SK-N-SH treated with all-trans-retinoic acid at 6 μM for 48 hours (cell line): ENCODE results near the gene CMTM2.

ENCODE experiments used
- ATAC-seq: fragments of 200-7000 bp; cut with Tn5 transposase; 3 replicates; pipeline ENCODE4 v1.9.1; 2020; ENCODE audit warnings: mild to moderate bottlenecking, moderate library complexity
- BACH2 ChIP-seq: fragments of 250-450 bp; sonication (Bioruptor Pico); IDR thresholded peaks from 2 replicates; pipeline ENCODE4 v1.9.0; 2021; ENCODE audit warnings: mild to moderate bottlenecking, borderline replicate concordance
- CSDC2 ChIP-seq: fragments of 250-450 bp; sonication (Bioruptor Pico); IDR thresholded peaks from 2 replicates; pipeline ENCODE4 v1.5.0; 2020; ENCODE audit warnings: mild to moderate bottlenecking, moderate library complexity
- CSRNP3 ChIP-seq: fragments of 250-450 bp; sonication (Bioruptor Pico); IDR thresholded peaks from 2 replicates; pipeline ENCODE4 v1.5.1; 2021; ENCODE audit warnings: mild to moderate bottlenecking, moderate library complexity
- GLIS3 ChIP-seq: fragments of 250-450 bp; sonication (Bioruptor Pico); IDR thresholded peaks from 2 replicates; pipeline ENCODE4 v1.5.0; 2020; ENCODE audit warnings: mild to moderate bottlenecking, moderate library complexity
- ISL1 ChIP-seq: fragments of 250-450 bp; sonication (Bioruptor Pico); IDR thresholded peaks from 2 replicates; pipeline ENCODE4 v2.1.2; 2022; ENCODE audit warnings: mild to moderate bottlenecking, moderate library complexity
- OSR1 ChIP-seq: fragments of 250-450 bp; sonication (Bioruptor Pico); IDR thresholded peaks from 2 replicates; pipeline ENCODE4 v1.8.0; 2022; ENCODE audit warnings: moderate library complexity, mild to moderate bottlenecking, inconsistent platforms
- PATZ1 ChIP-seq: fragments of 250-450 bp; sonication (Bioruptor Pico); IDR thresholded peaks from 2 replicates; pipeline ENCODE4 v1.8.0; 2020; ENCODE audit warnings: mild to moderate bottlenecking, moderate library complexity, borderline replicate concordance
- POU6F1 ChIP-seq: fragments of 250-450 bp; sonication (Bioruptor Pico); IDR thresholded peaks from 2 replicates; pipeline ENCODE4 v1.8.0; 2021; ENCODE audit warnings: low read depth, mild to moderate bottlenecking, moderate library complexity, borderline replicate concordance
- RARB ChIP-seq: fragments of 250-450 bp; sonication (Bioruptor Pico); IDR thresholded peaks from 2 replicates; pipeline ENCODE4 v1.8.0; 2021; ENCODE audit warnings: mild to moderate bottlenecking, moderate library complexity
- TOX ChIP-seq: fragments of 250-450 bp; sonication (Bioruptor Pico); IDR thresholded peaks from 2 replicates; pipeline ENCODE4 v1.8.0; 2021; ENCODE audit warnings: mild to moderate bottlenecking, moderate library complexity, borderline replicate concordance
- TSHZ2 ChIP-seq: fragments of 250-450 bp; sonication (Bioruptor Pico); IDR thresholded peaks from 2 replicates; pipeline ENCODE4 v1.5.0; 2020; ENCODE audit warnings: mild to moderate bottlenecking, moderate library complexity
- ZC3H10 ChIP-seq: fragments of 250-450 bp; sonication (Bioruptor Pico); IDR thresholded peaks from 2 replicates; pipeline ENCODE4 v1.5.1; 2021; ENCODE audit warnings: mild to moderate bottlenecking, moderate library complexity
- ZNF565 ChIP-seq: fragments of 450-650 bp; formaldehyde crosslinking; conservative IDR thresholded peaks from 2 replicates; pipeline ENCODE4 v1.5.0; 2020; ENCODE audit warnings: low read depth, mild to moderate bottlenecking, moderate library complexity
- ZNF70 ChIP-seq: fragments of 450-650 bp; formaldehyde crosslinking; IDR thresholded peaks from 2 replicates; pipeline ENCODE4 v1.5.0; 2020; ENCODE audit warnings: mild to moderate bottlenecking, moderate library complexity
- ZNF8 ChIP-seq: fragments of 450-650 bp; formaldehyde crosslinking; IDR thresholded peaks from 2 replicates; pipeline ENCODE4 v1.5.0; 2020; ENCODE audit warnings: mild to moderate bottlenecking, moderate library complexity

Gene CMTM2

GRCh38 chr16:66548868-66549267 lies 30.4 kb upstream of the CMTM2 start:
- TF ChIP-seq RARB (CRISPR knock-in tag) (no peak), CSDC2 (CRISPR knock-in tag) (no peak), ISL1 (no peak), BACH2 (CRISPR knock-in tag) (no peak), ZC3H10 (CRISPR knock-in tag) (no peak), POU6F1 (CRISPR knock-in tag) (no peak), ZNF8 (CRISPR knock-in tag) (no peak), PATZ1 (CRISPR knock-in tag) (no peak), TSHZ2 (CRISPR knock-in tag) (no peak)
- TF ChIP-seq, all 23 proteins: peak for 0
- ATAC-seq, result no peak

- ATAC-seq, result peak; percentile 68
- TF ChIP-seq OSR1 (no peak), TSHZ2 (CRISPR knock-in tag) (peak; percentile 13; the same call in 1 of the 2 replicates), POU6F1 (CRISPR knock-in tag) (no peak), ZNF565 (CRISPR knock-in tag) (0 out of 2 replicates have a peak, but pooled peaks have one; percentile 51), PATZ1 (CRISPR knock-in tag) (peak; percentile 38; the same call in 1 of the 2 replicates), ZNF70 (CRISPR knock-in tag) (no peak), GLIS3 (CRISPR knock-in tag) (no peak), TOX (CRISPR knock-in tag) (no peak), CSRNP3 (no peak), RARB (CRISPR knock-in tag) (no peak)
These were observed 29.8 kb upstream of the CMTM2 start, which contains the start of gene TK2 for GRCh38 chr16:66549284-66550131. TK2 (minus strand) TSS chr16:66550122; CDS start chr16:66550061, 61 bp downstream.
